HG02642 (cell line): ENCODE results near the gene PPM1M.

Experiments used
- ATAC-seq: cut with Tn5 transposase; IDR thresholded peaks from one replicate; pipeline ENCODE4 v1.9.1; 2021; ENCODE audit warnings: mild to moderate bottlenecking; ENCODE audit not compliant: unreplicated experiment, poor library complexity

PPM1M gene

DNA sequence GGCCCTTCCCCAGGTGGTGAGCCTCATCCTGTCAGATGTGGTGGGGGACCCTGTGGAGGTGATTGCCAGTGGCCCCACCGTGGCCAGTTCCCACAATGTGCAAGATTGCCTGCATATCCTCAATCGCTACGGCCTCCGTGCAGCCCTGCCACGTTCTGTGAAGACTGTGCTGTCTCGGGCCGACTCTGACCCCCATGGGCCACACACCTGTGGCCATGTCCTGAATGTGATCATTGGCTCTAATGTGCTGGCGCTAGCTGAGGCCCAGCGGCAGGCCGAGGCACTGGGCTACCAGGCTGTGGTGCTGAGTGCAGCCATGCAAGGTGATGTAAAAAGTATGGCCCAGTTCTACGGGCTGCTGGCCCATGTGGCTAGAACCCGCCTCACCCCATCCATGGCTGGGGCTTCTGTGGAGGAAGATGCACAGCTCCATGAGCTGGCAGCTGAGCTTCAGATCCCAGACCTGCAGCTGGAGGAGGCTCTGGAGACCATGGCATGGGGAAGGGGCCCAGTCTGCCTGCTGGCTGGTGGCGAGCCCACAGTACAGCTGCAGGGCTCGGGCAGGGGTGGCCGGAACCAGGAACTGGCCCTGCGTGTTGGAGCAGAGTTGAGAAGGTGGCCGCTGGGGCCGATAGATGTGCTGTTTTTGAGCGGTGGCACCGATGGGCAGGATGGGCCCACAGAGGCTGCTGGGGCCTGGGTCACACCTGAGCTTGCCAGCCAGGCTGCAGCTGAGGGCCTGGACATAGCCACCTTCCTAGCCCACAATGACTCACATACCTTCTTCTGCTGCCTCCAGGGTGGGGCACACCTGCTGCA is 46.9 kb downstream of the PPM1M start:
- ATAC-seq: no peak

DNA sequence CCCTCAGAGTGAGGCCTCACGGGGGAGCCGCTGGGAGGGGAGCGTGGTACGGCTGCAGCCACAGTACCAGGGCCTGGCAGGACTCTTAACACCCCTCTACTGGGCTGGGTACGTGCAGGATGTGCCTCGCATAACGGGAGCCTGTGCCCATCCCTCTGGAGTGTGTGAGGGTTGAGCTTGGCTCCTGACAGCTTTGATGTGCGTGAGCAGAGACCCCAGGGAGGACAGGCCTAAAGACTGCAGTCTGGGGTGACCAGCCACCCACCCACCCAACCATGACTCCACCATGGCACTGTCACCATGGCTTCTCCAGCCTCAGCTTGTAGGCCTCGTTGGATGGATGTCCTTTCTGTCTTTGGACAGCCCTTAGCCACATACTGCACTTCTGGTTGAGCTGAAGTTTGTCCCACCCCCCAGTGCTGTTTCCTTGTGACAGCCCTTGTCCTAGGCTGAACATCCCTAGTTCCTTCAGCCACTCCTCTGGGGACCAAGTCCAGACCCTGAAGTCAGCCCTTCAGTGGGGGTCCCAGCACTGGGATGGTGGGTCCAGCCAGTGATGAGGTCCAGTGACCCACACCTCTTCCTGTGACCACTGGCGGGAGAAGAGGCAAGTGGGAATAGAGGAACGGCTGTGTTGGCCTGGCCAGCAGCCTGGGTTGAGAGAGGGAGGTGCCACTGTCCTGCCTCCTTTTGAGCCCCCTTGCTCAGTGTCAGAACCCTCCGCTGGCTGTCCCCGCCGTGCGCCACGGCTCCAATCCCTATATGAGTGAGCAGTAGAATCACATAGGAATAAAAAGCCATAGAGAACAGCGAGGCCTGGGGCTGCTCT is 48.1 kb downstream of the PPM1M start:
- ATAC-seq: no peak

- ATAC-seq: no peak
Measured at GRCh38 chr3:52294320-52295150, 49.0 kb downstream of the PPM1M start.

GRCh38 chr3:52295671-52296208 is 50.2 kb downstream of the PPM1M start:
- ATAC-seq: no peak

GRCh38 chr3:52297242-52298148 is 51.9 kb downstream of the PPM1M start:
- no peak for ATAC-seq

- ATAC-seq: no peak
Measured at GRCh38 chr3:52298149-52299098, 52.9 kb downstream of the PPM1M start.

DNA sequence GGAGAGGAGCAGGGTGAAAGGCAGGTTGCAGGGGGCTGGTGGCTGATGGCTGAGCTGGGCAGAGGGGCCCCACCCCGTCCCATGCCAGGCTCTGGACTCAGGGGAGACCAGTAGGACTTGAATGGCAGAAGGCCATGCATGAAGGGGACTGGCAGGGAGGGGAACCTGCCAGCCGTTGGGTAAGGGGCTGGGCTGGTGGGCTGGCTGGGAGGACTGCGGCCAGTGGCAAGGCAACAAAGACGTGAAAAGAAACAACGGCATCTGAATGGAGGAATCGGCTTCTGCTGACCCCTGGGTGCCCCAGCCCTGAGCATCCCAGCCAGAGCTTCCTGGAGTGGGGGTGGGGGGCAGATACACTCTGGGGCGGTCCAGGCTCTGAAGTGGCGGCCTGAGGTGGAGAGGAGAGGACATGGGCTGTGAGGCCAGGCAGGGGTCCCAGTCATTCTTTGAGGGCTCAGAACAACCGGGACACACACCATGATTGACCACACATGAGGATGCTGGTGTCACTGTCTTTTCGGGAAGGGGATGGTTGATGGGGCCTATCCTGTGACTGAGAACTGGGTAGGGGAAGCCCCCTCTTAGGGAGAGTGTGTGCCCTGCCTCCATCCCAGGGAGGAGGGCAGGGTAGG is 53.8 kb downstream of the PPM1M start:
- no peak for ATAC-seq
